ENCODE data around the gene CDKN2B.
A peak's percentile ranks its signal among the peaks of the same experiment; 100 is the strongest.

CDKN2B gene

GRCh38 chr9:22033012-22033630 is 24.0 kb upstream of the CDKN2B start:
- DNase-seq = no peak

GRCh38 chr9:22031655-22032411 is 22.7 kb upstream of the CDKN2B start:
- no peak for DNase-seq

DNA sequence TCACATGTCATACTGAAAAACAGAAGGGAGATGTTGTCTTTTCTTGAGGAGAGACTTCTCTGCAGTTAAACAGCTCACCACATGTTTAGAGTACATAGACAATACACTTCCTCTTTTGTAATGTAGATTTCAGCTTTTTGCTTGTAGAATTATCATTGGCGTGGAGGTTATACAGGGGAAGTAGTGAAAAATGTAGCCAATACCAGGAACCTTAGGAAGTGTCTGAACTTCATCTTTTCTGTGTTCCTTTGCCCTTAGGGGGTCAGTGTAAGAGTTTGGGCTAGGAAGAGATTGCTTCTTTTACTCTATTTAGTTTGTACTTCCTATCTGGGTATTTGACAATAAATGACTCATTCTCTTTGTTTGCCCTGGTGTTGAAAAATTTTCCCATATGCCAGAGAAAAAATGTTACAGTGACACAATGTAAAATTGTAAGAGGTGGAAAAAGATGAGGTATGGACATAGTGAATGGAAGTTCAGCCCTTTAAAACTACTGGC is 21.0 kb upstream of the CDKN2B start:
- DNase-seq = no peak

DNA sequence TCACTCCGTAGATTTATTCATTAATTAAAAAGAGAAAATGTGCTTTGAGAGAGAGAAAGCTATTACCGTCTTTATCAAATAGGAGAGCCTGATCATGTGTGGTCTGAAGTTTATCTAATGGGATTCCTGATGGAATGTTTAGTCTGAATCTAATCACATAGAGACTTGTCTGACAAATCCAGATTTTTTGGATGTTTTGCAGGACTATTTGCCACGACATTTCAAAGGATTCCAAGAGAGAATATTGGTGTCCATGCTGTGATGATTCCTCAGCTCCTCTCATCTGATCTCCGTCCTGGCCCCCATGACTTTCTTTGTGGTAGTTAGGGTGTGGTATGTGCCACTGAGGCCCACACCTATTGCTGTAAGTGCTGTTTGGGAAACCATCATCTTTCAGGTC is 20.1 kb upstream of the CDKN2B start:
- DNase-seq = no peak

GRCh38 chr9:22028394-22028793 is 19.3 kb upstream of the CDKN2B start:
- DNase-seq = no peak

DNA sequence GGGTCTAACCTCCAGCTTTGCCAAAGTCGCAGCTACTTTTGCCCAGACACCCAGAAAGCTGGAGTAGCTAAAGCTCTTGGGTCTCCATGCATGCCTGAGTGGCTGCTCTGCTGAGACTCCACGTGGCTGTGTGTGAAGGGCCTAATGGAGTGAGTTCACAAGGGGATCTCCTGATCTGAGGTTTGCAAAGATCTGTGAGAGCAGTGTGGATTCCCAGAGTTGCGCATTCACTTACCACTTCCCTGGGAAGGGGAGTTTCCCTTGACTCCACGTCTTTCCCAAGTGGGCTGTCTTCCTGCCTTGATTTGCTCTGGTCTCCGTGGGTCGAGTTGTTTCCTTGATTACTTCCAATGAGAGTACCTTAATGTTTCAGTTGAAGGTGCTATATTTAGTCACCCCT is 17.6 kb upstream of the CDKN2B start:
- DNase-seq = no peak

DNA sequence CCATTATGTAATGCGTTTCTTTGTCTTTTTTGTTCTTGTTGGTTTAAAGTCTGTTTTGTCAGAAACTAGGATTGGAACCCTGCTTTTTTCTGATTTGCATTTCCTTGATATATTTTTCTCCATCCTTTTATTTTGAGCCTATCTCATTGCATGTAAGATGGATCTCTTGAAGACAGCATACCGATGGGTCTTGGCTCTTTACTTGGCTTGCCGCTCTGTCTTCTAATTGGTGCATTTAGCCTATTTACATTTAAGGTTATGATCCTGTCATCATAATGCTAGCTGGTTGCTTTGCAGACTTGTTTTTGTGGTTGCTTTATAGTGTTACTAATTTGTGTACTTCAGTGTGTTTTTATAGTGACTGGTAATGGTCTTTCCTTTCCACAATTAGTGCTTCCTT is 13.3 kb upstream of the CDKN2B start:
- DNase-seq = no peak

GRCh38 chr9:22010866-22011625 is 1.9 kb upstream of the CDKN2B start:
- DNase-seq = no peak

GRCh38 chr9:22009506-22009867 is 382 bp upstream of the CDKN2B start:
- no peak for DNase-seq

GRCh38 chr9:22008384-22008716 is 755 bp downstream of the CDKN2B start:
- no peak for DNase-seq

- no peak for DNase-seq
Measured at GRCh38 chr9:22005702-22006606, 3.2 kb downstream of the CDKN2B start.

DNA sequence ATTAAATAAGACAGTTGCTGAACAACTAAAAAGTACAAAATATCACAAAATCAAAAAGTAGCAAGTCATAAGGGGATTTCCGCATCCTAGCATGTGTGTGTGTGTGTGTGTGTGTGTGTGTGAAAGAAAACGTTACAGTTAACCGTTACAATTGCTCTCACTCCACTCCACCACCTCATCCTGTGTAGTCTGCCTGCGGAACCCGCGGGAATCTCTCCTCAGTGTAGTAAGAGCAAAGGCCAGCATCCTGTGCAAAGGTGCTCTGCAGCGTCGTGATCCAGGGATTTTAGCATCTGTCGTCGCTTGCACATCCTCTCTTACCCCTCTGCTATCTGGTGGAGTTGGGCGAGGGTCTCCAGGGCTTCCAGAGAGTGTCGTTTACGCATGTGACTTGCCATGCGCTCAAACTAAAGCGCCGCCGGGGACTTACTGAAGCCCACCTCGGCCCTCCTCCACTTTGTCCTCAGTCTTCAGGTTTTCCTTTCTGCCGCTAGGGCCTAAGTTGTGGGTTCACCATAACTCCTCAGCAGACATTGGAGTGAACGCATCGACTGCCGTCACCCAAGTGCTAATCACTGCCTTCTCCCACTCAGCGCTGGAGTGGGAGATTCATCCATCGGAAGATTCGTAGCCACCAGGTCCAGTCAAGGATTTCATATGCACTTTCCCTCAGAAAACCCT is 3.9 kb downstream of the CDKN2B start:
- DNase-seq = no peak

DNA sequence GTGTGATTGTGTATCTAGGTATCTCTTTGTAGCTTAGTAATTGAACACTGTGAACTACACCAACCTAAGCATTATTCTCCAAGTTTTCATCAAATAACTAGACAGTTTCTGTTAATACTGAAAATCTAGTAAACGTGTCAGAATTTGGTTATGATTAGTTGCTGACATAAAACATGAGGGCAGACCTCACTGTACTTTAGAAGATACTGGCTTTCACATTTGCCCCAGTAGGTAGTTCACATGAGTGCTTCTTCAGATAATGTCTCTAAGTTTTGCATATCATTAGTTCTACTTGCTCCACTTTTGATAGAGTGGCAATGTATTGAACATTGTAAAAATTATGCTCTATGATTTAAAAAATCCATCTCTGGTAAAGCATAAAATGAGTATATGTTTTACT is 7.1 kb downstream of the CDKN2B start:
- DNase-seq = no peak

DNA sequence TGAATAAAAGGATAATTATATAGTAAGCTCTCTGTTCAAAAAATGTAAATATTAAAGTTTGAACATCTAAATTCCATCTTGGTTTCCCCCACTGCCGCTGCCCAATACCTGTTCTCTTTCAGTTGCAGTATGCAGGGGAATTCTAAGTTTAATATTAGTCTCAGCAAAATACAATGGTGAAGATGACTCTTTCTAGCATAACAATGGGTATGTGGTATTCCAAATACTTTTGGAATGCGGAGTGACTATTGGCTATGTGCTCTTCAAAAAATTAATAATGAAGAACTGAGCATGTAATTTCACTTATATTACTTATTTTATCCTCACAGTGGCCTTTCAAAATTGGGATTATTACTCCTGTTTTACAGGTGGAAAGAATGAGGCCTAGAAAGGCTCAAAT is 11.1 kb downstream of the CDKN2B start:
- no peak for DNase-seq

DNA sequence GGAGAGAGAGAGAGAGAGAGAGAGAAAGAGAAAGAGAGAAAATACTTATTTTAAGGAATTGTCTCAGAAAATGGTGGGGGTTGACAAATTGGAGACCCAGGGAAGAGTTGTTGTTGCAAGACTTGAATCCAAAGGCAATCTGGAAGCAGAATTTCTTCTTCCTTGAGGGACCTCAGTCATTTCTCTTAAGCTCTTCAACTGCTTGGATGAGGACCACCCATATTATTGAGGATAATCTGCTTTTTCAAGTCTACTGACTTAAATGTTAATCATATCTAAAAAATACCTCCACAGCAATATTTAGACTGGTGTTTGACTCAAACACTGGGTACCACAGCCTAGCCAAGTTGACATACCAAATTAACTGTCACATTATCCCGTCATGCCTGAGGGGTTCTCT is 11.6 kb downstream of the CDKN2B start:
- DNase-seq = no peak

- no peak for DNase-seq
Measured at GRCh38 chr9:21996858-21997257, 12.2 kb downstream of the CDKN2B start.

DNA sequence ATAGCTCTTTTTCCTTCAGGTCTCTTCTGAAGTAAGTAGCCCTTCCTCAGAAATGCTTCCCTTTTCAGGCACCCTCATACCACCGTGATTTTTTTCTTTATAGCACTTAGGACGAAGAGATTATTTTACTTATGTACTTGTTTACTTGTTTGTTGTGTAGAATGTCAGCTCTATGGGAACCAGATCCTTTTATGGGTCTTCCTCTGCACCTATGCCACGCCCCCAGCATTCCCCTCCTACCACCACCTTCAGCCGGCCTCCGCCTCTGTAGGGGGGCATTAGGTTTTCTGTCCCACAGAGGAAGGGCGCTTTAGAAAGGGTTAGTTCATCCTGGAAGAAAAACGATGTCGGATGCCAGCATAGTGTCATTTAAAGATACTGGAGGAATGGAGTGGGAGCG is 12.7 kb downstream of the CDKN2B start:
- DNase-seq = peak; percentile 72

DNA sequence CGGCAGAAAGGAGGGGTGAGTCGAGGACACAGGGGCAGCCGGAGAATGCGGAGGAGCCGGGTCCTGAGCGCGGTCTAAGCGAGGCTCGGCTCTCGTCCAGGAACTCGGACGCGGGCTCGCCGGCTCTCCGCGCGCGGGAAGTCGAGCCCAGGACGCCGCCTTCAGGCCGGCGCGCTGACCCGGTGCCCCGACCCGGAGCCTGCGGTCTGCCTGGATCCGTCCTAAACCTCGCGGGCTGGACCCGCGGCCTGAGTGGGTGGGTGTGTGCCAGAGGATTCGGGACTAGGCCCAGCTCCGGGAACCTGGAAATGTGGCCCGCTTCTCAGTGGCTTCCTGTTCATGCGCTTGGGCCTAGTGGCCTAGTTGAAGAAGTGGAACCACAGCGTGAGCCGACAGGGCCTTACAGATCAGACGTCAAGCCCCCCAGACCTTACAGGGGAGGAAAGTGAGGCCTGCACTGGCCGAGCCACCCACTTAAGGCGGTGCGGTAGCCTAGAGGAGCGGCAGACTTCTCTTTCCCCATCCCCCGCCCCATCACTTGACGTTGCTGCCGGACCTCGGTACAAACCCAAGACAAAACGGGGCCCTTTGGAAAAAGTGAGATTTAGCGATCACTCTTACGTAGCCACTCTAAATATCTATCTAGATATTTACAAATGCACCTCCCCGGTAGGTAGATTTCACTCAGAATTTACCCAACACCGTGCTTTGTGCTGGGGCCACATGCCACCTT is 13.3 kb downstream of the CDKN2B start:
- peak; percentile 58 for DNase-seq

GRCh38 chr9:21995006-21995665 is 14.0 kb downstream of the CDKN2B start:
- peak; percentile 82 for DNase-seq

- DNase-seq = peak; percentile 94
Measured at GRCh38 chr9:21994556-21995005, 14.5 kb downstream of the CDKN2B start, which contains the start of gene CDKN2B-AS1. Gene CDKN2B-AS1 (plus strand): TSS chr9:21994791.
